Cerebellar cortex (tissue), 1 donor: ENCODE measurements around the gene KIFC3.
"Not testable (repeated sequence)": the region's sequence is repeated elsewhere in the genome, so short reads cannot be mapped to it uniquely, and the experiment has no call there.

ENCODE experiments used
- DNase-seq: peaks from one replicate; pipeline ENCODE4 v3.0.0-alpha.2; 2015; ENCODE audit warnings: low spot score

The KIFC3 gene

DNA sequence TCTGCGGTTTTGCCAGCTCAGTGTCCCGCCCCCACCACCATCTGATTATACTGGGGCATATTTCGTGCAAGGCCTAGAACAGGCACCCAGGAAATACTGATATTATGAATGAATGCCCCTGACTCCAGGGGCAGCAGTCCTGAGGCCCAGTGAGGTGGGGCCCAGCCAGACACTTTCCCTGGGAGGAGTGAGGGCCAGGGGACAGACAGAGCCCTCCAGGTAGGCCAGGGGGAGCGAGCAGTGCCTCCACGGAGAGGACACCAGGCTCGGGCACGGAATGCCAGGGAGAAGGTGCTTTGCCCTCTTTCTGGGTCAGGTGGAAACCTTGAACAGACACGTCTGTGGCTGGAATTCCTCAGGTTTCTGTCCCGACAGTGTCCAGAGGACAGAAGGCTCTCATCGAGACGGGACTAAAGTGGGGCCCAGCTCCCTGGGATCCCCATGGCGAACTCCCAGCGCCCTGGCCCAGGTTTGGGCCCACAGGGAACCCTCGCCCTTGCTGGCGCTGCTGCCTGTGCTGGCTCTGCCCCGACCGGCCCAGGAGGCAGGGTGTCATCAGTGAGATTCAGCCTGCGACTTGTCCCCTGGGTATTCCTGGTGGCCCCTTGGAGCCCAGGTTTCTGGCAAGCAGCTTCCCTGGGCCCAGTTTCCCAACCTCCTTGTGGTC, 62.4 kb downstream of the KIFC3 start:
- DNase-seq = no peak

- DNase-seq = no peak
Measured at GRCh38 chr16:57738844-57739243, 63.4 kb downstream of the KIFC3 start.

DNA sequence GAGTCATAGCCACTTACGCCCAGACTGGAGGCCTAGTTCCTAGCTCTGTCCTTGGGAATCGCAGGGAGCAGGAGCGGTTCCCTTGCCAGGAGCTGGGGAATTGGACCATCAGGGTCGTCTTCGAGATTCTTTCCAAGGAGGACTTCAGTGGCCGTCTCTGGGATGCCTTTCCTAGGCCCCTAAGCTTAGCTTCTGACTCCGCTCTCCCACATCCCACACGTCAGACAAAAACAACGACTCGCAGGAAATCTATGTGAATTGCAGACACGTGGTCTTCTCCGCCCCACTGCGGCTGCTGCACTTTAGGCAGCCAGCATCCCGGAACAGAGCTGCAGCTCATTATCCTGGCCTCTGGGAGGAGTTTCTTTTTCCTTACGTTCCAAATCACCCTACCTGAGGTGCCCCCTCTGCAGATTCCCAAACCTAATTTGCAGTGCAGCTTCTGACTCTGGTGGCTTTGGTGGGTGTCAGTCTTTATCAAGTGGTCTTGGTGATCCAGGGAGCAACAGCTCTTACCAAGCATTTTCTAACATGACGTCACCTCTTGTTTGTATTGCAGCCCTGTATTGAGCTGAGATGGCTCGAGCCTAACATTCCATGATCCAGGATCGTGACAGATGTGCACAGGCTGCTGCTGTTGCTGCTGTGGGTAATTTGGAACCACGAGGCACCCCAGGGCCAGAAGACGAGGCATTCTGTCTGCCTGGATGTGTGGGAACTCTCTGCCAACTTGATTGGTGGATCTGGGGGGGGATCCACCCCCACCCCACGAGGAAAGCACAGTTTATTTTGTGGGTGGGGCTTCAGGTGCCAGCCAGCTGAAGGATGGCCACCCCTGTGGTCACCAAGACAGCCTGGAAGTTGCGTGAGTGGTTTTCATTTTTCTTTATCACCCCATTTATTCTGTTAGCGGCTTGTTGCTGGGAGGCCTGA, 65.6 kb downstream of the KIFC3 start:
- peak; percentile 19 for DNase-seq

DNA sequence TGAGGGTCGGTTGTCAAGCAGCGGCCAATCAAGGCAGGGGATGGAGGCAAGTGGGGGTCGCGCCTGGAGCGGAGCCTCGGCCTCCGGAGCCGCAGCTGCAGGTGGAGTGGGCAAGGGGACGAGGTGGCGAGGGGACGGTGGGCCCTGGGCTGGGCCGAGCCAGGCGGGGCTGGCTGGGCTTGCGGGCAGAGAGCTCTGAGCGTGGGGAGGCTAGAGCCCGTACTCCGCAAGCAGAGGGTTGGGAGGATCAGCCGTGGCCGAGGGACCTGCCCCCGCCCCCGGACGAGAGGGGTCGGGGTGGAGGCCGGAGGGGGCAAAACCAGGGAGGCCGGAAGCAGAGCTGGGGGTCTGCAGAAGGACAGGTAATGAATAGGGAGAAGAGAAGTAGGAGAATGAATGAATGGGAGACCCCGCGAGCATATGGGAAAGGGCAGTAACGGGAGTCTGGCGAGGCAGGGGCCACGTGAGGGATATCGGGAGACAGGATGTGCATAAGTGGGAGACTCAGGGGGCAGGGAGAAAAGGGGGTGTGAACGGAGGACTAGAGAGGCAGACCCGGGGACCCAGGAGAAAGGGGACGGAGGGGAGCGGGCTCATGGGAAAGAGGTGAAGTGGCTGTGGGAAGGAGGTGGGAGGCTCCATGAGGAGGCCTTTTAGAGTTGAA, 66.4 kb downstream of the KIFC3 start, which contains the start of gene KATNB1:
Gene KATNB1, plus strand, starts transcription at position 16 of the 664 bp plus-strand sequence. CDS start 1,474 bp downstream, outside the sequence.
- peak; percentile 13 for DNase-seq

DNA sequence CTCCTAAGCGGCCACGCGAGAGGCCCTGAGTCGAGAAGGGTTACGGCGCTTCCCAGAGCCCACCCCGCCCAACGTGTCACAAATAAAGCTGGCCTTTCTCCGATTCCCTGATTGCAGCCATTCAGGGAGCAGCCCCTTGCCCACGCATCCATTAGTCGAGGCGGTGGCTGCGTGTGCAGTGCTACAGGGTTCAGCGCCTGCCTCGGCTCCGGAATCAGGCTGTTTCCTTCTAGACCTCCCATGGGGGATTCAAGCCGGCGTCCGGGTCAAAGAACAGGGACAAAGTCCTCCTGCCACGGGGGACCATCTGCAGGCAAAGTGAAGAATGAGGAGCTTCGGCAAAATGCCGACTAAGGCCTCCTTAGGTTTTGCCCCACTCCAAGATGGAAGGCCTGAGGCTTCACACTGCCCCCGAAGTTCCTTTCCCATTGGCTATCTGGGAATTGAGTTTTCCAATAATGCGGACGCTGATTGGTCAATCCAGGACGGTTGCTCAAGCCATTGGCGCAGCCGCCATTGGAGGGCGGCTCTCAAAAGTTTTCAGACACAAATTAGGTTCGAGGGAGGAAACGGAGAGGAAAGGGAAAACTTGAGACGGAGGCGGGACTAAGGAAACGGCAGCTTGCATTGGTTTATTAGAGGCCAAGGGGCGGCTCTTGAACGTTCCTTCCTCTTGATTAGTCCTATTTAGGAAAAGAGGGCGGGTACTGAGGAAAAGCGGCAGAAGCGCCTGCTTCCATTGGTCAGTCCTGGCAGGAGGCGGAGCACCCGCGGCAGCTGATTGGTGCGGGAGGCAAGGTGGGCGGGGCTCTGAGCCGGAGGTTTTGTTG, 67.2 kb downstream of the KIFC3 start:
- DNase-seq = peak; percentile 100

DNA sequence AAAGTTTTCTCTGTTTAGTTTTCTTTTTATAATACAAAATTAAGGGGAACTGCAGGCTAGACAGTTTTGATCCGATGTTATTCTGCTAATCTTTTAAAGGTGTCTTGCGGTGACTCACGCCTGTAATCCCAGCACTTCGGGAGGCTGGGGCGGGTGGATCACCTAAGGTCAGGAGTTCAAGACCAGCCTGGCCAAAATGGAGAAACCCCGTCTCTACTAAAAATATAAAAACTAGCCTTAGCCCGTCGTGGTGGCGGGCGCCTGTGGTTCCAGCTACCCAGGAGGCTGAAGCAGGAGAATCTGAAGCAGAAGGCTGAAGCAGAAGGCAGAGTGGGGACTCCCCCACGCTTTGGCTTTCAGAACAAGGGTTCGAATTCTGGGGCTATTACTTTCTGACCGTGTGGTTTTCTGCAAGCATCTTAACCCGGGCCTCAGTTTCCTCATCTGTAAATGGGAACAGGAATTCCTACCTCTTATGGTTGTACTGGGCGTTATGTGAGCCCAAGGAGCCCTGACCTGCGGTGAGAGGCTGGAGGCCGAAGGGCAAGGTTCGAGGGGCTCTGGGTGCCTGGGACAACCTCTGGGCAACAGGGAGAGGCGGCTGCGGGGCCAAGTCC, 67.9 kb downstream of the KIFC3 start:
- no peak for DNase-seq

GRCh38 chr16:57732714-57733113, 69.6 kb downstream of the KIFC3 start:
- no peak for DNase-seq

DNA sequence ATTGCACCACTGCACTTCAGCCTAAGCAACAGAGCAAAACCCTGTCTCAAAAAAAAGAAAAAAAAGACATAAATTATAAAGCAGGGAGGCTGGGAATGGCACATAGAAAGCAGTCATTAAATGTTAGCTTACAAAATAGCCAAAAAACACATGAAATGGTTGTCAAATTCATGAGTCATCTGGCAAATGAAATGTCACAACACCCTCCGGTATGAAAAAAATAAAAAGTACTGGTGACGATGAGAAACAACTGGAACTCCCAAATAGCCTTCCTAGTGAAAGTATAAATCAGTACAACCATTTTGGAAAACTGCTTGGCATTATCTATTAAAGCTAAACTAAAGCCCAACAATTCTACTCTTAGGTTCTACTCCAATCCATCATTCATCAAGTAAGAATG, 70.3 kb downstream of the KIFC3 start:
- no peak for DNase-seq

GRCh38 chr16:57730771-57731730, 71.2 kb downstream of the KIFC3 start:
- DNase-seq = no peak

GRCh38 chr16:57729852-57730251, 72.4 kb downstream of the KIFC3 start:
- not testable (repeated sequence) for DNase-seq

GRCh38 chr16:57729182-57729484, 73.2 kb downstream of the KIFC3 start:
- DNase-seq = no peak

DNA sequence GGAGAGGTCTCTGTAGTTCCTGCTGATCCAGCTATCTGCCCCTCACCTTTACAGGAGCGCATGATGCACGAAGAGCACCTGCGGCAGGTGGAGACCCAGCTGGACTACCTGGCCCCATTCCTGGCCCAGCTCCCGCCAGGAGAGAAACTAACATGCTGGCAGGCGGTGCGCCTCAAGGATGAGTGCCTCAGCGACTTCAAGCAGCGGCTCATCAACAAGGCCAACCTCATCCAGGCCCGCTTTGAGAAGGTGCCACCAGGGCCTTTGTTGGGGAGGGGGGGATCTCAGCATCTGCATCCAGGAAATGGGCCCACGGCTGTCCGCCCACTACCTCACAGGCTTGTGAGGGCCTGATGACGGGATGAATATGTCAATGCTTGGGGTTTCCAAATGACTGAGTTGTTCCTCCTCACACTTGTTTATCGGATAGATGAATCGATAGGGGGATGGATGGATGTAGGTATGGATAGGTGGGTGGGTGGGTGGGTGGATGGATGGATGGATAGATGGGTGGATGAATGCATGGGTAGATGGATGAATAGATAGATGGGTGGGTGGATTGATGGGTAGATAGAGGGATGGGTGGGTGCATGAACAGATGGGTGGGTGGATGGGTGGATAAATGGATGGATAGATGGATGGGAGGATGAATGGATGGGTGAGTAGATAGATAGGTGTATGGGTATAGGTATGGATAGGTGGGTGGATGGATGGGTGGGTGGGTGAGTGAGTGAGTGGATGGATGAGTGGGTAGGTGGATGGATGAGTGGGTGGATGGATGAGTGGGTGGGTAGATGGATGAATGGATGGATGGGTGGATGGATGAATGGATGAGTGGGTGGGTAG, 73.7 kb downstream of the KIFC3 start:
- no peak for DNase-seq

- no peak for DNase-seq
Measured at GRCh38 chr16:57727610-57728009, 74.7 kb downstream of the KIFC3 start.

DNA sequence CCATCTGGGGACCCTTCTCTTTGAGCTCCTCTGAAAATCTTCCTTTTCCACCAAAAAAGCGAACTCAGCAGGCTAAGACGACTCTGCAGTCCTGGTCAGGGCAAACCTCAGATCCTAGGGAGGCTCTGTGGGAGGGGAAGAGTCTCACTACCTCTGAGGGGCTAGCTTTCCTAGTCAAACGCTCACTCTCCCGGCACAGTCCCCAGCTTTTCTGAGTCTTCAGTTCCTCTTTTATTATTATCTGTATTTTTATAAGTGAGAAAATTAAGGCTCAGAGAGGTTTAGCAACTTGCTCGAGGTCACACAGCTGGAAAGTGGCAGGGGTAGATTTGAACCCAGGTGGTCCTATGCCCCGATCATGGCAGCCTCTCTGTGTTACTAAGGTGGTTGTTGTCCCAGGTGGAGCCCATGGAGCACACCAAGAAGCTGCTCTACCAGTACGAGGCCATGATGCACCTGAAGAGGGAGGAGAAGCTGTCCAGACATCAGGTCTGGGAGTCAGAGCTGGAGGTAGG, 75.8 kb downstream of the KIFC3 start:
- no peak for DNase-seq

GRCh38 chr16:57725976-57726375, 76.3 kb downstream of the KIFC3 start:
- no peak for DNase-seq

DNA sequence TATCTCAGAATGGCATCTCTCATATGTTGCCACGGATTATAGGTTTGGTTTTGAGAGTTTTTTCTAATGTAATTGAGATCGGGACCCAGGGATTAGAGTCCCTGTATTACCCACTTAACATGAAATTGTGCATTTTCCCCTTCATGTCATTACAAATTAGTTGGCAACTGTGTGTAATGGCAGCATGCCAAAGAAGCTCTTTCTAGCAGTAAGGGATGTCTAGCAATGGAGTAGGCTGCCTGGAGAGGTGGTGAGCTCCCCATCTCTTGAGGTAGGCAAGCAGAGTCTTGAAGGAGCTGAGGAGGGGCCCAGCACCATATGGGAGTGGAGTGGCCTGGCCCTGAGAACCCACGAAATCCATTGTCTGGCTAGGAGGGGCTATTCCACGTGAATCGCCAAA, 76.7 kb downstream of the KIFC3 start:
- no peak for DNase-seq

DNA sequence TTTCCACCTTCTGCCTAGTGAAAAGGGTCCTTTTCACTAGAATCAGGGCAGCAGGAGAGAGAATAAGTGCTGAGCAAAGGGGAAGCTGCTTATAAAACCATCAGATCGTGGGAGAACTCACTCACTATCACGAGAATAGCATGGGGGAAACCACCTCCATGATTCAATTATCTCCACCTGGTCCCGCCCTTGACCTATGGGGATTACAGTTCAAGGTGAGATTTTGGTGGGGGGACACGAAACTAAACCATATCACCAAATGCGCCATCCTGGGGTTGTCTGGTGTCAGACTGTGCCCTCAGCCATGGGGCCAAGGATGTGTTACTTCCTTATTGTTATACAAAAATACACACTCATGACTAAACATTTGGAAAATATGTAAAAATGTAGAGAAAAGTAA, 77.1 kb downstream of the KIFC3 start:
- no peak for DNase-seq

DNA sequence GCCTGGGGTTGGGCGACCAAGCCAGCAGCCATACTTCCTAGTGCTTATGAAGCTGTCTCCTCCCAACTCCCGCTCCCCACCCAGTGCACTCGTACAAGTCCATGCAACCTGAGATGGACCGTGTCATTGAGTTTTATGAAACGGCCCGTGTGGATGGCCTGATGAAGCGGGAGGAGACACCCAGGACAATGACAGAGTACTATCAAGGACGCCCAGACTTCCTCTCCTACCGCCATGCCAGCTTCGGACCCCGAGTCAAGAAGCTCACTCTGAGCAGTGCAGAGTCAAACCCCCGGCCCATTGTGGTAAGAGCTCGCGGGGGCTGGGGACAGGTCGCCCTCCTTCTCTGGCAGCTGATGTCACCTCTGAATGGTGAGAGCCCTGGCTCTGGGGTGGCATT, 77.8 kb downstream of the KIFC3 start:
- DNase-seq = no peak

DNA sequence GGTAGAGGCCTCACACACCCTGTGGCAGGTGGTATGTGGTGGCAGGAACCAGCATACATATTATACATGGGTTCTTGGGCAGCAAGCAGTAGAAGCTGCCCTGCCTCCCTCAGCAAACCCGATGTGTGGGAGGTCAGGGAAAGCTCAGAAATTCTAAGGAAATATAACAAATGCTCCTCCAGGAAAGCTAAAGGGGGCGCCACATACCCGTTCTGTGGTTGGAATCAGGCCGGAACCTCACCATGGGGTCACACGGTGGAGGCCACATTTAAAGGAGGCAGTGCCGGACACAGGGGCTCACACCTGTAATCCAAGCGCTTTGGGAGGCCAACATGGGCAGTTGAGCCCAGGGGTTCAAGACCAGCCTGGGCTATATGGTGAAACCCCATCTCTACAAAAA, 79.1 kb downstream of the KIFC3 start:
- DNase-seq = peak; percentile 39
